WERI-Rb-1 (cell line): Measurements from ENCODE around the gene TRIO.

Experiments
- DNase-seq: peaks from one replicate; pipeline ENCODE4 v3.0.0-alpha.2; 2020
- H3K27ac ChIP-seq: fragments of 250-450 bp; sonication (Bioruptor Pico); 2 replicates; pipeline ENCODE4 v1.5.1; 2020; ENCODE audit warnings: mild to moderate bottlenecking, moderate library complexity
- H3K27me3 ChIP-seq: fragments of 250-450 bp; sonication (Bioruptor Pico); 2 replicates; pipeline ENCODE4 v1.5.1; 2021; ENCODE audit warnings: mild to moderate bottlenecking, low read depth, moderate library complexity; ENCODE audit not compliant: insufficient read depth, severe bottlenecking
- H3K36me3 ChIP-seq: fragments of 250-450 bp; sonication (Bioruptor Pico); 2 replicates; pipeline ENCODE4 v1.5.1; 2020; ENCODE audit warnings: mild to moderate bottlenecking, moderate library complexity
- H3K4me3 ChIP-seq: 2 replicates; pipeline ENCODE4 v1.5.1; 2011; ENCODE audit warnings: low read depth, mild to moderate bottlenecking, control low read depth, low read length
- H3K9me3 ChIP-seq: fragments of 250-450 bp; sonication (Bioruptor Pico); 2 replicates; pipeline ENCODE4 v1.5.1; 2021; ENCODE audit warnings: mild to moderate bottlenecking, moderate library complexity; ENCODE audit not compliant: severe bottlenecking
- TF ChIP-seq, protein P1 (sequence below): IDR thresholded peaks from 2 replicates; pipeline ENCODE4 v1.5.1; 2011; ENCODE audit warnings: low read depth, mild to moderate bottlenecking, control low read depth, inconsistent platforms, low read length

The TRIO gene

DNA sequence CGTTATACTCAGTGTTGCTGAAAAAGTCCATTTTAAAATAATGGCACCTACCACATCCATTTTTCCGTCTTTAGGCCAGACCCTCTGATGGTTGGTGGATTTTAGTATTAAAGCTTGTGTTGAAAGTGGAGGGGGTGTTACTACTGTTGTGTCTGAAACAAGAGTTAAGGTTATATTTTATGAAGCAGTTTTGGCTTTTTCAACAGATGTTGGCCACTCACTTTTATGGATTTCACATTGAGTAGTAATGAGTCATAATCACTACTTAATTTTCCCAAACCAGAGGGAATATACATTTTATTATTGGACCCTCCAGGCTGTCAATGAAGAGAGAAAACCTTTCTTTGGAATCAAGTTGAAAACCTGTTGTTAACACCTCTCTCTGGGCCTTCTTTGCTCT lies 88.0 kb downstream of the TRIO start:
- Histone ChIP-seq H3K4me3 (no peak overlapping the region), H3K27ac (no peak overlapping the region), H3K9me3 (no peaks in the 10 kb centered on the region), H3K36me3 (no peaks in the 10 kb centered on the region), H3K27me3 (no peaks in the 10 kb centered on the region)
- no peak for DNase-seq
- TF ChIP-seq, protein P1, sequence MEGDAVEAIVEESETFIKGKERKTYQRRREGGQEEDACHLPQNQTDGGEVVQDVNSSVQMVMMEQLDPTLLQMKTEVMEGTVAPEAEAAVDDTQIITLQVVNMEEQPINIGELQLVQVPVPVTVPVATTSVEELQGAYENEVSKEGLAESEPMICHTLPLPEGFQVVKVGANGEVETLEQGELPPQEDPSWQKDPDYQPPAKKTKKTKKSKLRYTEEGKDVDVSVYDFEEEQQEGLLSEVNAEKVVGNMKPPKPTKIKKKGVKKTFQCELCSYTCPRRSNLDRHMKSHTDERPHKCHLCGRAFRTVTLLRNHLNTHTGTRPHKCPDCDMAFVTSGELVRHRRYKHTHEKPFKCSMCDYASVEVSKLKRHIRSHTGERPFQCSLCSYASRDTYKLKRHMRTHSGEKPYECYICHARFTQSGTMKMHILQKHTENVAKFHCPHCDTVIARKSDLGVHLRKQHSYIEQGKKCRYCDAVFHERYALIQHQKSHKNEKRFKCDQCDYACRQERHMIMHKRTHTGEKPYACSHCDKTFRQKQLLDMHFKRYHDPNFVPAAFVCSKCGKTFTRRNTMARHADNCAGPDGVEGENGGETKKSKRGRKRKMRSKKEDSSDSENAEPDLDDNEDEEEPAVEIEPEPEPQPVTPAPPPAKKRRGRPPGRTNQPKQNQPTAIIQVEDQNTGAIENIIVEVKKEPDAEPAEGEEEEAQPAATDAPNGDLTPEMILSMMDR, result no peak

DNA sequence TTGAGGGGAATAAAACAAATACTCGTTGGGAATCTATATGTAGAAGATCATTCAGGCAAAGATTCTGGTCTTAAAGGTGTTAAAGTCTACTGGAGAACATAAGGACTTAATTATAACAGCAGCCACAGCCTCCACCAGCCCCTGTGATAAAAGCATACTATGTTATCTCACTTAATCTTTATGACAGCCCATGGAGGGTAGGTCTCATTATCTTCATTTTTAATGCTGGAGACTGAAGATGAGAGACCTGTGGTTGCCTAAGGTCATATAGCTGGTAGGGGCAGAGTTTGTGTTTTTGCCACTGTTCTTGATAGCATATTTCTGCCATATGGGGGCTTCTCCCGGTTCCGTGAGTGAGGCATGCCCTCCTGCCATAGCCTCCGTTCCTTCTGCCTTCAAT lies 88.7 kb downstream of the TRIO start:
- TF ChIP-seq, protein P1, result no peak
- H3K27me3 ChIP-seq, result no peaks in the 10 kb centered on the region
- DNase-seq, result no peak
- no peak overlapping the region for H3K27ac ChIP-seq
- H3K9me3 ChIP-seq, result no peaks in the 10 kb centered on the region
- no peak overlapping the region for H3K4me3 ChIP-seq
- no peaks in the 10 kb centered on the region for H3K36me3 ChIP-seq

DNA sequence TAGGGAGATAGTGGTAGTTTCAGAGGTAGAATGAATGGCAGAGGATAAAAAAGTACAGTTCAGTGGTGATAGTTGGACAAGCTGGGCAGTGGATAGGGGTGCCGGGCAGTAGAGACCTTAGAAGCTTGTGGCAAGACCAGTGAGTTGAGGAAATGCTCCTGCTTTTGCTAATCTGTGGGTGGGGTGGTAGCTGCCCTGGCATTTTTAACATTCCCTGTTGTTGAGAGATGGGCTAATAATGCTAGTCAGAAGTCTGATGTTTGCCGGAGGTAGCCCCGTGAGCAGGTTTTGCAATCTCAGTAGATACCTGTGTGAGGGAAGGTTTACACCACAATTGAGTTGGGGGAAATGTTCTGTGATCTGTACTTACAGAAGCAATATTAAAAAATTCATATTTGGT lies 91.1 kb downstream of the TRIO start:
- H3K4me3 ChIP-seq, result no peak overlapping the region
- H3K36me3 ChIP-seq, result no peaks in the 10 kb centered on the region
- no peak overlapping the region for H3K27ac ChIP-seq
- no peak for DNase-seq
- TF ChIP-seq, protein P1, result no peak
- H3K9me3 ChIP-seq, result no peaks in the 10 kb centered on the region
- no peaks in the 10 kb centered on the region for H3K27me3 ChIP-seq

DNA sequence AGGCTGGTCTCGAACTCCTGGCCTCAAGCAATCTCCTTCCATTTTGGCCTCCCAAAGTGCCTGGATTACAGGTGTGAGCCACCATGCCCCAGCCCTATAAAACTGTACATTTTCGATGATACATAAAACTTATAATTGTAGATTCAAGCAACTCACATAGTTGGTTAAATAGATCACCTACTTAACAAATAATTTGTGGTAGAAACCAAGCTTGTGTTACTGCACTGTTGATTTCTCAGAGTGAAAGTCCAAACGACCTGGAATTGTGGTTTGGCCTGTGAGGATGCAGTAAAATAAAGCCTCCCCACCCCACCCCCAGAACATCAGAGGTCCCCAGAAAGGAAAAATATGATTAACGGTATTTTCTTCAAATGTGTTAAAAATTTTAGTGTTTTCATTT lies 92.7 kb downstream of the TRIO start:
- DNase-seq, result no peak
- Histone ChIP-seq H3K27ac (no peak overlapping the region), H3K9me3 (no peaks in the 10 kb centered on the region), H3K27me3 (no peaks in the 10 kb centered on the region), H3K4me3 (no peak overlapping the region), H3K36me3 (no peaks in the 10 kb centered on the region)
- TF ChIP-seq, protein P1, result no peak

DNA sequence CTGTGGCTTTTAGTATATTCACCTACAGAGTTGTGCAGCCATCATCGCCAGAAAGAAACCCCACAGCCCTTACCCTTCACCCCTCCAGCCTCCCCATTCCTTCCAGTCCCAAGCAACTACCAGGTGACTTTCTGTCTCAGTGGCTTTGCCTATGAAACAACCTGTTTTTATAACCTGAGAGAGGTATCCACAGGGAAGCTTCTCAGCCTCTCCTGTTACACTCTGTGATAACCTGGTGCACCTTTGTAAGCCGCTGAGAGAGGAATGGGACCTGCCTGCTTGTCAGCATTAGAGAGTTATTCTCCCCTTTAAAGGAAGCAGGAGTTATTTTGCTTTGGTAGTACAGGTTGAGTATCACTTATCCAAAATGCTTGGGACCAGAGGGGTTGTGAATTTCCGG lies 93.6 kb downstream of the TRIO start:
- no peak for DNase-seq
- Histone ChIP-seq H3K27me3 (no peaks in the 10 kb centered on the region), H3K27ac (no peak overlapping the region), H3K9me3 (no peaks in the 10 kb centered on the region), H3K36me3 (no peaks in the 10 kb centered on the region), H3K4me3 (no peak overlapping the region)
- TF ChIP-seq, protein P1, result no peak

DNA sequence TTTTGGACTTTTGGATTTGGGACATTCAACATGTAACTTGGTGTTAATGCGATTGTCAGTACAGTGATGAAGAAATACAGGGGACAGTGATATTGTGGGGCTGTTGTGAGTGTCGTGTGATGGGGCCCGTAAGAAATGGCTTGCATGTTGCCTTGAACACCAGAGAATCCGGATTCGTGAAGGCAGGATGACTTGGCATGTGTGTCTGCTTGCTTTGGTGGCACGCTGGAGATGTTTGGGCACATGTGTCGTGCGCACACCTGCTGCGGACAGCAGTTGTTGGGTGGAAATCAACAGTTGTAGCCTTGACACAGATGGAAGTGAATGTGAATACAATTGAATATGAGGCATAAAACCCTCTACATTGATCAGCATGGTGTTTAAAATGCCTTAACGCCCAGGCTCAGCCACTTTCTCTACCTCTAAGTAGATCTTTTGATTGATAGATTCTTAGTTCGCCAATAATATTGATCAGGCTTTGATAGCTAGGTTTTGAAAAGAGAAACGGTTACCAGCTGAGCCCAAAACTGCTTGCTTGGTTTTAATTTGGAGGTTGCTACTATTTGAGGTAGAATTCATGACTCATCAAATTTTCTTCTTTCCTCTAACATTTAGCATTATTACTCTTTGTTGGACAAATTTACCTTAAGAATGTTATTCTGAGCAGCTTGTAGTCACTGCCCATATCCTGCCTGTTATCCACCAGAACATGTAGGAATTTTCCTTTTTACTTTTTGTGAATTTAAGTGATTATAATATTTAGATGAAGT lies 94.4 kb downstream of the TRIO start:
- H3K36me3 ChIP-seq, result no peaks in the 10 kb centered on the region
- no peaks in the 10 kb centered on the region for H3K27me3 ChIP-seq
- H3K4me3 ChIP-seq, result no peak overlapping the region
- no peak for DNase-seq
- no peaks in the 10 kb centered on the region for H3K9me3 ChIP-seq
- no peak overlapping the region for H3K27ac ChIP-seq
- TF ChIP-seq, protein P1, result no peak
